Mammary epithelial cell (primary cell): ENCODE measurements around the gene HSD17B2.

Experiments used
- CTCF ChIP-seq, 2 donors: IDR thresholded peaks in 1 of 2; conservative IDR thresholded peaks in 1 of 2; 2 replicates each; pipeline ENCODE4 v1.5.1; 2011 to 2012; ENCODE audit warnings: inconsistent platforms in 2 of 2, low read length in 2 of 2, mild to moderate bottlenecking in 2 of 2, control low read depth in 1 of 2, low read depth in 1 of 2; ENCODE audit not compliant: insufficient read depth in 1 of 2; ENCODE audit errors: extremely low read depth in 1 of 2
- EZH2 ChIP-seq: IDR thresholded peaks from 2 replicates; pipeline ENCODE4 v1.6.1; 2012; ENCODE audit warnings: low read length, inconsistent platforms, borderline replicate concordance

GRCh38 chr16:82070656-82071369, 35.8 kb downstream of the HSD17B2 start:
- TF ChIP-seq CTCF (conservative IDR thresholded peaks at IDR 0.05 in 1 of 2, IDR thresholded peaks at IDR 0.05 in 1 of 2; ENCODE audit: extremely low read depth in 1 of 2, insufficient read depth in 1 of 2, low read depth in 1 of 2, low read length in 2 of 2) (no peak), EZH2 (no peak)
